CD4-positive, CD25-positive, alpha-beta regulatory T cell (primary cell): ENCODE measurements around the gene WSB2. TPM values are rescaled to one million over a fixed set of nuclear protein-coding genes. Genes with fewer than 3 reads are reported as not detected.

ENCODE experiments used
- ATAC-seq, 2 donors: fragments of 150-1000 bp; cut with Tn5 transposase; one replicate each; pipeline ENCODE4 v1.10.0; 2021; ENCODE audit warnings: low read depth in 2 of 2, moderate number of reproducible peaks in 2 of 2, moderate library complexity in 1 of 2
- DNase-seq, 3 donors: peaks; one replicate each; pipeline versions ENCODE4 v3.0.0 to v3.0.0-alpha.2; 2012 to 2022; ENCODE audit warnings: mixed read lengths in 1 of 3
- H3K27ac ChIP-seq: one replicate; pipeline ENCODE4 v1.7.0; 2013; ENCODE audit warnings: mild to moderate bottlenecking, low read length; ENCODE audit not compliant: insufficient read depth, poor library complexity, severe bottlenecking
- H3K27me3 ChIP-seq: one replicate; pipeline ENCODE4 v1.7.0; 2013; ENCODE audit warnings: low read length; ENCODE audit not compliant: control insufficient read depth, insufficient read depth
- H3K36me3 ChIP-seq: one replicate; pipeline ENCODE4 v1.7.0; 2013; ENCODE audit warnings: mild to moderate bottlenecking, low read length, moderate library complexity; ENCODE audit not compliant: control insufficient read depth, insufficient read depth
- H3K4me1 ChIP-seq: 2 replicates; pipeline ENCODE4 v1.7.0; 2013; ENCODE audit warnings: mild to moderate bottlenecking, low read length; ENCODE audit not compliant: insufficient read depth, control insufficient read depth, poor library complexity, severe bottlenecking
- H3K4me3 ChIP-seq: one replicate; pipeline ENCODE4 v1.7.0; 2013; ENCODE audit warnings: low read depth, mild to moderate bottlenecking, low read length, moderate library complexity
- H3K9me3 ChIP-seq, 2 experiments: 1 replicate in 1 of 2; 2 replicates in 1 of 2; pipeline ENCODE4 v1.7.0; 2013; ENCODE audit warnings: low read length in 2 of 2, mild to moderate bottlenecking in 1 of 2, moderate library complexity in 1 of 2; ENCODE audit not compliant: control insufficient read depth in 2 of 2
- H3K27ac Mint-ChIP-seq, 3 donors: one replicate each; pipeline ENCODE4 v1.8.0; 2020 to 2022; ENCODE audit warnings: mild to moderate bottlenecking in 3 of 3, mixed read lengths in 3 of 3, moderate library complexity in 2 of 3
- H3K27me3 Mint-ChIP-seq: one replicate; pipeline ENCODE4 v1.8.0; 2022; ENCODE audit warnings: mild to moderate bottlenecking, mixed read lengths
- H3K36me3 Mint-ChIP-seq: one replicate; pipeline ENCODE4 v1.8.0; 2020; ENCODE audit warnings: mixed read lengths
- H3K4me1 Mint-ChIP-seq, 4 donors: one replicate each; pipeline ENCODE4 v1.8.0; 2020 to 2022; ENCODE audit warnings: mixed read lengths in 4 of 4, mild to moderate bottlenecking in 1 of 4
- H3K4me3 Mint-ChIP-seq, 4 donors: one replicate each; pipeline ENCODE4 v1.8.0; 2020 to 2022; ENCODE audit warnings: mild to moderate bottlenecking in 4 of 4, mixed read lengths in 4 of 4, moderate library complexity in 3 of 4
- H3K9me3 Mint-ChIP-seq, 7 donors: one replicate each; pipeline ENCODE4 v1.8.0; 2020 to 2022; ENCODE audit warnings: mixed read lengths in 7 of 7, mild to moderate bottlenecking in 3 of 7, moderate library complexity in 2 of 7
- polyA plus RNA-seq, 4 donors: library from polyadenylated mRNA; unstranded; fragments of 300-500 nt; fragmentation: Illumina TruSeq; gene quantifications; one replicate each; pipeline ENCODE4 v1.2.3, GENCODE V29; 2021
- total RNA-seq: library from RNA; stranded (reverse); gene quantifications from one replicate; pipeline ENCODE4 v1.2.3, GENCODE V29; 2022

The WSB2 gene
- total and polyA plus RNA-seq, 5 donors from 2014 or later, result 16.0 to 30.8 (median 25.3) TPM

DNA sequence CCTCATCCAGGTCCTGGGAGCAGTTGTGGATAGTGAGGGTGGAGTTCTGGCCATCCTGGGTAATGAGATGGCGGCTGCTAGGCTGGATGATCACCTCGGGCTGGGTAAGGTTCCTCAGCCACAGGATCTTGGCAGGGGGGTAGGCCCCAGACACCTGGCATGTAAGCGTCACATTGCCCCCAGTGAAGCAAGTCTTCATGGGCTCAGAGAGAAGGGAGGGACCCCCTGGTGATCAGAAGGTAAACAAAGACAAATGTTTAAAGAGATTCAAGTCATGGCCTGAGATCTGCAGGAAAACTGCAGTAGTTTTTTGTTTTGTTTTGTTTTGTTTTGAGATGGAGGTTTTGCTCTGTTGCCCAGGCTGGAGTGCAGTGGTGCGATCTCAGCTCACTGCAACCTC, 12.8 kb upstream of the WSB2 start:
- Histone ChIP-seq H3K27ac (no peak overlapping the region), H3K36me3 (no peaks in the 10 kb centered on the region), H3K4me3 (no peak overlapping the region), H3K9me3 (no peaks in the 10 kb centered on the region), H3K4me1 (no peaks in the 10 kb centered on the region), H3K27me3 (no peaks in the 10 kb centered on the region)
- Mint-ChIP-seq H3K4me1 (peaks cover 0 to 4% (median 0%) of the 10 kb centered on the region in 4 donors), H3K27ac (no peak overlapping the region), H3K36me3 (no peaks in the 10 kb centered on the region), H3K27me3 (peaks cover 6% of the 10 kb centered on the region), H3K4me3 (no peak overlapping the region), H3K9me3 (peaks cover 0 to 2% (median 0%) of the 10 kb centered on the region in 7 donors)
- DNase-seq (no peak), ATAC-seq (no peak)

DNA sequence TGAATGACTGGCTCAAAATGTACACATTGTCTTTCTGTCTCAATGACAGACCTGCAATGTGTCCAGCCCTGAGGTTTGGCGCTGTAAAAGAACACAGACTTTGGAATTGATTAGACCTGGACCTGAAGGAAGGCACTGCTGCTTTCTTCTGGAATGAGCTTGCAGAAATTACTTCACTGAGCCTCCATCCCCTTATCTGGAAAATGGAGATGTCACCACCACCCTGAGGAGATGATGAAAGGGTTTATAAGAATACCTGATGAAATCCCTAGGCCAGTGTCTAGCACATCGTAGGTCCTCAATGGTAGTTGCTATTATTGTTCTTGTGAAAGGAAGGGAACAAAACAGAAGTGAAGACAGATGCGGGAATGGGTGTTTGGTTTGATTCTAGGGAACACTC, 9.7 kb upstream of the WSB2 start:
- no peaks in the 10 kb centered on the region for H3K9me3 ChIP-seq
- DNase-seq, result no peak
- Mint-ChIP-seq H3K4me3 (no peak overlapping the region), H3K36me3 (no peaks in the 10 kb centered on the region), H3K4me1 (peaks cover 1 to 12% (median 9%) of the 10 kb centered on the region in 4 donors), H3K9me3 (no peaks in the 10 kb centered on the region), H3K27me3 (peaks cover 12% of the 10 kb centered on the region), H3K27ac (no peak overlapping the region)
- H3K4me3 ChIP-seq, result no peak overlapping the region
- no peaks in the 10 kb centered on the region for H3K36me3 ChIP-seq
- ATAC-seq, result no peak
- no peaks in the 10 kb centered on the region for H3K27me3 ChIP-seq
- H3K4me1 ChIP-seq, result no peaks in the 10 kb centered on the region
- no peak overlapping the region for H3K27ac ChIP-seq

DNA sequence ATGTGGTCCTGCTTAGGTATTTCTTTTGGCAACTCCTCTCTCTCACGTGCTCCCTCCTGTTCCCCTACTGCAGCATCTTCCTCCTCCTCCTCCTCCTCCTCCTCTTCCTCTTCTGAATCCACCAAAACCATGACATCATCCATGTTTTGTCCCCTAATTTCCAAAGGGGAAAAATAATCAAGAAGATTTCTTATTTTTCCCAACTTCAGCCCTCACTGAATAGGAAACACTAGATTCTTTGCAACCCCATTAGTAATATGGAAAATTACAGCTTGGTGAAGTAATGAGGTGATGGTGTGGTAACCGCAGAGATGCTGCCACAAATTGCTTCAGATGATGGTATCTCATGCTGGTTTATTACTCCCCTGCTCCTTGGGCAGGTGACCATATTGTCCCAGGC, 7.5 kb upstream of the WSB2 start:
- Mint-ChIP-seq H3K4me1 (peaks cover 7 to 34% (median 27%) of the 10 kb centered on the region in 4 donors), H3K9me3 (no peaks in the 10 kb centered on the region), H3K36me3 (no peaks in the 10 kb centered on the region), H3K4me3 (no peak overlapping the region), H3K27me3 (peaks cover 17% of the 10 kb centered on the region), H3K27ac (no peak overlapping the region)
- DNase-seq (no peak), ATAC-seq (no peak)
- H3K27me3 ChIP-seq, result peaks cover 2% of the 10 kb centered on the region
- no peak overlapping the region for H3K4me3 ChIP-seq
- no peak overlapping the region for H3K27ac ChIP-seq
- H3K4me1 ChIP-seq, result peaks cover 17% of the 10 kb centered on the region
- no peaks in the 10 kb centered on the region for H3K36me3 ChIP-seq
- no peaks in the 10 kb centered on the region for H3K9me3 ChIP-seq

DNA sequence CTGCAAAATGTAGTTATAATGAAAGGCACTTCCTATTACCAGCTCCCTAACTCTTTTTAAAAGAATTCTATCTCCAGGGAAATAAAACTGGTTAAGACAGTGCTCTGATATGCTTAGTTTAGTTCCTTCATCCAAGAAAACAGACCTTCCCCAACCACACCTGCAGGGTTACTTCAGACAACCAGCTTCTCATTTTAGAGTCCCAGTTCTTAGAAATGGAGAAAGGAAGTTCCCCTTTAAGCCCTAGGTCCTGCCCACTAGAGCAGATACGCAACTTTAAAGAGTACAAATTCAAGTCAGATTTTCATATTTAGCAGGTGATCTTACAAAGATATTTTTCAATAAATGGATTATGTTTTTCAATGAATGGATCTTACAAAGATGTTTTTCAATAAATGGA, 4.4 kb upstream of the WSB2 start:
- DNase-seq, result peak in 1 of 3 donors; percentile 71
- Mint-ChIP-seq H3K9me3 (no peaks in the 10 kb centered on the region), H3K27ac (peak overlapping the region in 2 of 3 donors; percentile 17 to 70), H3K4me3 (peak overlapping the region; percentile 65 to 94 (median 88)), H3K27me3 (peaks cover 11% of the 10 kb centered on the region), H3K4me1 (peaks cover 7 to 47% (median 33%) of the 10 kb centered on the region in 4 donors), H3K36me3 (no peaks in the 10 kb centered on the region)
- Histone ChIP-seq H3K4me1 (peaks cover 37% of the 10 kb centered on the region), H3K4me3 (peak overlapping the region; percentile 2), H3K27me3 (peaks cover 2% of the 10 kb centered on the region), H3K36me3 (no peaks in the 10 kb centered on the region), H3K9me3 (no peaks in the 10 kb centered on the region), H3K27ac (no peak overlapping the region)
- peak in 1 of 2 donors; percentile 31 for ATAC-seq

DNA sequence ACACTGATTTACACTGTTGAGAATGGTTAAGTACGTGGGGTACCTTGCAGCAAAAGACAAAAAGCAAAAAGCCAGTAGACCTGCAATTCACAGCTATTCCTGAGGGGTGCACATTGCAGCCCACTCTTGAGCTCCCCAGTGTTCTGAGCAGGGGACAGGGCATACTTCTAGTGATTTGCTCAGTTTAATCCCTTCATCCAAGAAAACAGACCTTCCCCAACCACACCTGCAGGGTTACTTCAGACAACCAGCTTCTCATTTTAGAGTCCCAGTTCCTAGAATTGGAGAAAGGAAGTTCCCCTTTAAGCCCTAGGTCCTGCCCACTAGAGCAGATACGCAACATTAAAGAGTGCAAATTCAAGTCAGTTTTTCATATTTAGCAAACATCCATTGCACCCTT, 3.6 kb upstream of the WSB2 start:
- H3K27me3 ChIP-seq, result peaks cover 2% of the 10 kb centered on the region
- ATAC-seq (peak; percentile 53 to 57), DNase-seq (peak in 2 of 3 donors; percentile 22 to 73)
- H3K4me3 Mint-ChIP-seq, result peak overlapping the region; percentile 65 to 94 (median 88)
- peaks cover 11% of the 10 kb centered on the region for H3K27me3 Mint-ChIP-seq
- H3K4me1 Mint-ChIP-seq, result peaks cover 8 to 55% (median 39%) of the 10 kb centered on the region in 4 donors
- H3K4me1 ChIP-seq, result peaks cover 45% of the 10 kb centered on the region
- no peaks in the 10 kb centered on the region for H3K9me3 Mint-ChIP-seq
- H3K9me3 ChIP-seq, result no peaks in the 10 kb centered on the region
- no peak overlapping the region for H3K27ac ChIP-seq
- peak overlapping the region in 2 of 3 donors; percentile 24 to 83 for H3K27ac Mint-ChIP-seq
- no peaks in the 10 kb centered on the region for H3K36me3 Mint-ChIP-seq
- H3K4me3 ChIP-seq, result peak overlapping the region; percentile 2
- no peaks in the 10 kb centered on the region for H3K36me3 ChIP-seq

DNA sequence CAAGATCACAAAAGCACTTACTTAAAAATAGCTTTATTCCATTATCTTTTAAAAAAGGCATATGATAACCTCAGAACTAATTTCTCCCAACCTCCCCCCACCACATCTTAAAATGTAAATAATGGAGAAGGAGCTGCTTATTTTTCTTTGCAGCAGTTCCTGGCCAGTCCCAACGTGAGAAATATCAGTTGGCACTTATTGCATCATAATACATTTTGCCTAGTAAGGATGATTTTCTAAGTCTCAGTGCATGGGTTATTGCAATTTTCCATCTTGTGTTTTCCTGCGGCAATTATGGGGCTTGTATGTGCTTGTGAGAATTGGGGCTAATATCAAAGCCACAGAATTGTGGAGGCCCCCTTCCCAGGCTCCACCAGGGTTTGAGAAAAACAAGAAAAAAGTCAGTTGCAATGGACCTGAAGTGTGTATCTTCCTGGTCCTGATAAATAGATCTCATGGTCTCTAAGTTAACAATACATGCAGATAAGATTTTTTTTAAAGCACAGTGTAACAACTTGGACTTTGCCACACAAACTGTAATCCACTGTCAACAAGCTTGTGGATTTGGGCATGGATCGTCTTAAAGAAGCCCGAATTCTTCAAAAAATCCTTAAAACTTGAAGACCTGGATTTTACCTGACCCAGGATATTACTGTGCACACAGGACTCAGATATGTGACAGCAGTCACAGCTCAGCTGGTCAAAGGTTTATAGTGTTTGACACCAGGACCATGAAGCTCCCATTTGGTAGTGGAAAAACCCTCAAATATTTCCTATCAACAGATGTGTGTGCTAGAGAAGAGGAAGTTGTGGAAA, 2.8 kb upstream of the WSB2 start:
- H3K9me3 Mint-ChIP-seq, result no peaks in the 10 kb centered on the region
- no peaks in the 10 kb centered on the region for H3K36me3 ChIP-seq
- H3K4me3 Mint-ChIP-seq, result peak overlapping the region; percentile 71 to 94 (median 88)
- no peaks in the 10 kb centered on the region for H3K36me3 Mint-ChIP-seq
- H3K27me3 Mint-ChIP-seq, result peaks cover 11% of the 10 kb centered on the region
- H3K9me3 ChIP-seq, result no peaks in the 10 kb centered on the region
- peak overlapping the region in 2 of 3 donors; percentile 82 to 83 for H3K27ac Mint-ChIP-seq
- no peak overlapping the region for H3K27ac ChIP-seq
- ATAC-seq (no peak), DNase-seq (no peak)
- H3K4me1 Mint-ChIP-seq, result peaks cover 16 to 63% (median 47%) of the 10 kb centered on the region in 4 donors
- no peak overlapping the region for H3K4me3 ChIP-seq
- H3K4me1 ChIP-seq, result peaks cover 48% of the 10 kb centered on the region
- peaks cover 2% of the 10 kb centered on the region for H3K27me3 ChIP-seq

DNA sequence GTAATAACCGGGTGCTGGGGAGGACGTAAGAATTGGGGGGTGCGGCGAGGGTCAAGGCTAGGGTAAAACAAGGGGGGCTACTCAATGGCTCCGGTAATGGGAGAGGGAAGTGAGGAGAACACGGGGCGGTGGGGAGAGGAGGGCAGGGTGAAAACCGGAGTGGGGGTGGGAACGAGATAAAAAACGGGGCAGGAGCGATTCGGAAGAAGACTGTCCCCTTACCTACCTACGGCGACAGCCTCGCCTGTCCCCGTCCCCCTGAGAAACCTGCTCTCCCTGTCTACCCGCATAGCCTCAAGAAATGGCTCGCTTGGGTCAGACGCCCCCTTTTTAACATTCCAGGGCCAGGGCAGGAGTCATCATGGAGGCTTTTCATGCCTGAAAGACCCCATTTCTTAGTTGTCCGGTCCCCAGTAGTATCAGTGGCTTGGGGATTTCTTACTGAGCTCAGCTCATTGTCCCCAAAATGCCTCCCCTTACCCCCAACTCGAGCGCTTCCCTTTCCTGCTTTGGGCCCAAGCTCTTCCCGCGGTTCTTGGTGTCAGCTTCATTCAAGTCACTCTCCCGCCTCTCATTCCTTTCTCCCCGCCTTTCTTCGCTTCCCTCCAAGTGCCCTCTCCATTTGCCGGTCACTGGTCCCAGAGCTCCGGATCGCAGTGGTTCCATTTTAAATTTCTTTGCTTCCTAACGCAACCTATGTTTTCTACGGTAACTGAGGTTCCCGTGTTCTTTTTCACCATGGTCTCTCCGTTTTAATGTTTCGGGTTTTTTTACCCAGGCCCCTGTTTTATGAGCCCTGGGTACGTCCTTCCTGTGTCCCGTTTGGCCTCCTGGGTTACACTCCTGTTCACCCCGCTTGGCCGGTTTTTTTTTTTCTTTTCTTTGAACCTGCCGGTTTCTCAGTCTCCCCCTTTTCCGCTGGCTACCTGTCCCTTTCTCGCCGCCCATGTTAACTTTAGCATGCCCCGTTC, 1.2 kb upstream of the WSB2 start:
- peak in 1 of 3 donors; percentile 42 for DNase-seq
- H3K4me3 ChIP-seq, result peak overlapping the region; percentile 88
- peaks cover 7% of the 10 kb centered on the region for H3K27me3 Mint-ChIP-seq
- no peaks in the 10 kb centered on the region for H3K36me3 Mint-ChIP-seq
- H3K27ac ChIP-seq, result peak overlapping the region; percentile 79
- peaks cover 2% of the 10 kb centered on the region for H3K27me3 ChIP-seq
- ATAC-seq, result no peak
- no peaks in the 10 kb centered on the region for H3K9me3 Mint-ChIP-seq
- H3K27ac Mint-ChIP-seq, result peak overlapping the region; percentile 82 to 92 (median 87)
- H3K36me3 ChIP-seq, result no peaks in the 10 kb centered on the region
- peak overlapping the region; percentile 88 to 97 (median 94) for H3K4me3 Mint-ChIP-seq
- peaks cover 48% of the 10 kb centered on the region for H3K4me1 ChIP-seq
- no peaks in the 10 kb centered on the region for H3K9me3 ChIP-seq
- peaks cover 17 to 69% (median 48%) of the 10 kb centered on the region in 4 donors for H3K4me1 Mint-ChIP-seq
